ENCODE measurements around the gene HAO2.

DNA sequence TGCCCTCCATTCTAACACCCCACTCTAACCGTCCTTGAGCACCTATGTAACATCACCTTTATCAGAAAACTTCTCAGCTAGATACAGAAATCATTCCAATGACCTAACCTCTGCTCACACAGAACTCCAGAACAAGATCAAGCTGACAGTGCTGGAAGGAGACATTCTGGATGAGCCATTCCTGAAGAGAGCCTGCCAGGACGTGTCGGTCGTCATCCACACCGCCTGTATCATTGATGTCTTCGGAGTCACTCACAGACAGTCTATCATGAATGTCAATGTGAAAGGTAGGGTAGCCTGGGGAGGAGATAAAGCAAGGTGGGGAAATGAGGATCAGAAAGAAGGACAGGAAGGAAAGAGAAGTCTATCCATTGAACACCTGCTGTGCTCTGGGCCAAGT is 74.2 kb downstream of the HAO2 start:
- TF ChIP-seq, protein P1, sequence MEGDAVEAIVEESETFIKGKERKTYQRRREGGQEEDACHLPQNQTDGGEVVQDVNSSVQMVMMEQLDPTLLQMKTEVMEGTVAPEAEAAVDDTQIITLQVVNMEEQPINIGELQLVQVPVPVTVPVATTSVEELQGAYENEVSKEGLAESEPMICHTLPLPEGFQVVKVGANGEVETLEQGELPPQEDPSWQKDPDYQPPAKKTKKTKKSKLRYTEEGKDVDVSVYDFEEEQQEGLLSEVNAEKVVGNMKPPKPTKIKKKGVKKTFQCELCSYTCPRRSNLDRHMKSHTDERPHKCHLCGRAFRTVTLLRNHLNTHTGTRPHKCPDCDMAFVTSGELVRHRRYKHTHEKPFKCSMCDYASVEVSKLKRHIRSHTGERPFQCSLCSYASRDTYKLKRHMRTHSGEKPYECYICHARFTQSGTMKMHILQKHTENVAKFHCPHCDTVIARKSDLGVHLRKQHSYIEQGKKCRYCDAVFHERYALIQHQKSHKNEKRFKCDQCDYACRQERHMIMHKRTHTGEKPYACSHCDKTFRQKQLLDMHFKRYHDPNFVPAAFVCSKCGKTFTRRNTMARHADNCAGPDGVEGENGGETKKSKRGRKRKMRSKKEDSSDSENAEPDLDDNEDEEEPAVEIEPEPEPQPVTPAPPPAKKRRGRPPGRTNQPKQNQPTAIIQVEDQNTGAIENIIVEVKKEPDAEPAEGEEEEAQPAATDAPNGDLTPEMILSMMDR (IDR thresholded peaks at IDR 0.05; ENCODE audit: borderline replicate concordance, extremely low read depth, low read length, poor library complexity, severe bottlenecking): no peak
- no peak for TF ChIP-seq EZH2 (IDR thresholded peaks at IDR 0.05; ENCODE audit: borderline replicate concordance, low read depth, low read length, severe bottlenecking)
